Osteoblast (primary cell): ENCODE results near the gene PIP5K1C. TPM values are rescaled to one million over a fixed set of nuclear protein-coding genes. Genes with fewer than 3 reads are reported as not detected.
"Not testable (repeated sequence)": the region's sequence is repeated elsewhere in the genome, so short reads cannot be mapped to it uniquely, and the experiment has no call there.

Source experiments
- DNase-seq: peaks from one replicate; pipeline ENCODE4 v3.0.0; 2011; ENCODE audit warnings: low spot score, mixed read lengths; ENCODE audit not compliant: insufficient read length; ENCODE audit errors: missing footprints
- H2AFZ ChIP-seq: 2 replicates; pipeline ENCODE4 v1.6.0; 2011; ENCODE audit warnings: mild to moderate bottlenecking, low read length
- H3K27ac ChIP-seq: 2 replicates; pipeline ENCODE4 v1.5.1; 2011; ENCODE audit warnings: mild to moderate bottlenecking, low read depth, low read length, moderate library complexity
- H3K27me3 ChIP-seq: 2 replicates; pipeline ENCODE4 v1.6.0; 2012; ENCODE audit warnings: mild to moderate bottlenecking, control low read depth, inconsistent platforms, low read length, moderate library complexity; ENCODE audit not compliant: insufficient read depth
- H3K36me3 ChIP-seq: 2 replicates; pipeline ENCODE4 v1.5.1; 2011; ENCODE audit warnings: mild to moderate bottlenecking, low read length, control low read depth, moderate library complexity; ENCODE audit not compliant: insufficient read depth
- H3K4me1 ChIP-seq: 2 replicates; pipeline ENCODE4 v1.5.1; 2011; ENCODE audit warnings: mild to moderate bottlenecking, low read length, control low read depth, moderate library complexity; ENCODE audit not compliant: insufficient read depth
- H3K4me2 ChIP-seq: 2 replicates; pipeline ENCODE4 v1.6.0; 2011; ENCODE audit warnings: mild to moderate bottlenecking, low read length; ENCODE audit not compliant: insufficient read depth
- H3K4me3 ChIP-seq: fragments of 200-600 bp; sonication (generic); 3 replicates; pipeline ENCODE4 v1.5.1; 2012; ENCODE audit warnings: mild to moderate bottlenecking, low read length, inconsistent platforms; ENCODE audit not compliant: insufficient read depth
- H3K79me2 ChIP-seq: 2 replicates; pipeline ENCODE4 v1.6.0; 2012; ENCODE audit warnings: mild to moderate bottlenecking, low read length, control low read depth, inconsistent platforms; ENCODE audit not compliant: insufficient read depth
- H3K9me3 ChIP-seq: 2 replicates; pipeline ENCODE4 v1.5.1; 2011; ENCODE audit warnings: low read depth, low read length, control low read depth
- H4K20me1 ChIP-seq: 2 replicates; pipeline ENCODE4 v1.6.0; 2012; ENCODE audit warnings: mild to moderate bottlenecking, low read length, control low read depth; ENCODE audit not compliant: insufficient read depth
- total RNA-seq: library from RNA; depleted of rRNA; stranded (reverse); fragments of >200 nt; gene quantifications from 2 replicates; pipeline ENCODE4 v1.2.3, GENCODE V29; 2012
- TF ChIP-seq, protein P1 (sequence below): IDR thresholded peaks from 2 replicates; pipeline ENCODE4 v1.5.1; 2011; ENCODE audit warnings: mild to moderate bottlenecking, low read depth, low read length, moderate library complexity; ENCODE audit errors: extremely low read depth

Gene PIP5K1C
- total RNA-seq, 1 donor, result 30.4 TPM

DNA sequence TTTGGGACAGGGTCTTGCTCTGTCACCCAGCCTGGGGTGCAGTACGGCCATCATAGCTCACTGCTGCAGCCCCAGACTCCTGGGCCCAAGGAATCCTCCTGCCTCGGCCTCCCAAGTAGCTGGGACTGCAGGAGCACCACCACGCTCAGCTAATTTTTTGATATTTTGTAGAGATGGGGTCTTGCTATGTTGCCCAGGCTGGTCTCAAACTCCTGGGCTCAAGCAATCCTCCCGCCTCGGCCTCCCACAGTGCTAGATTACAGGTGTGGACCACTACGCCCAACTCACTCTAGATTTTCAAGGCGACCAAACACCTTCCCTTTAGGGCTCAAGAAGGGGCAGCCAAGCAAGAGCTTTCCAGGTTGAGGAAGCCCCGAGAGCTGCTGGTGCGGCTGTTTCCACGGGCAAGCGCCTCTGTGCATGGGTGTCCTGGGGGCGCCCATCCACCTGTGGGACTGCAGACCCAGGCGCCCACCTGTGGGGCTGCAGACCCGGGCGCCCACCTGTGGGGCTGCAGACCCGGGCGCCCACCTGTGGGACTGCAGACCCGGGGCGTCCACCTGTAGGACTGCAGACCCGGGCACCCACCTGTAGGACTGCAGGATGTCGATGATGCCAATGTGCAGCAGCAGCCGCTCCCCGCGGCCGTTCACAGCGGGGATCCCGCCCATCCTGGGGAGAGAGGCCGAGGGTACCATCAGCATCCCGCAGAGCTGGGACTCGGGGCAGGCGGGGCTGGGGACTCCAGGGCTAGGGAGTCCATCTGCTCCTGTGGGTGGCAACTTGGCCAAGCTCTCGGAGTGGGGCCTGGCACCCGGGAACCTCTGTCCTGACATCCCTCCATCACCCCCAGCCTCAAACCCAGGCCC is 52.0 kb downstream of the PIP5K1C start:
- H3K27me3 ChIP-seq, result no peaks in the 10 kb centered on the region
- H3K79me2 ChIP-seq, result no peaks in the 10 kb centered on the region
- H3K4me3 ChIP-seq, result no peak overlapping the region
- DNase-seq, result no peak
- no peak overlapping the region for H2AFZ ChIP-seq
- no peaks in the 10 kb centered on the region for H3K4me1 ChIP-seq
- no peak overlapping the region for H3K27ac ChIP-seq
- TF ChIP-seq, protein P1, sequence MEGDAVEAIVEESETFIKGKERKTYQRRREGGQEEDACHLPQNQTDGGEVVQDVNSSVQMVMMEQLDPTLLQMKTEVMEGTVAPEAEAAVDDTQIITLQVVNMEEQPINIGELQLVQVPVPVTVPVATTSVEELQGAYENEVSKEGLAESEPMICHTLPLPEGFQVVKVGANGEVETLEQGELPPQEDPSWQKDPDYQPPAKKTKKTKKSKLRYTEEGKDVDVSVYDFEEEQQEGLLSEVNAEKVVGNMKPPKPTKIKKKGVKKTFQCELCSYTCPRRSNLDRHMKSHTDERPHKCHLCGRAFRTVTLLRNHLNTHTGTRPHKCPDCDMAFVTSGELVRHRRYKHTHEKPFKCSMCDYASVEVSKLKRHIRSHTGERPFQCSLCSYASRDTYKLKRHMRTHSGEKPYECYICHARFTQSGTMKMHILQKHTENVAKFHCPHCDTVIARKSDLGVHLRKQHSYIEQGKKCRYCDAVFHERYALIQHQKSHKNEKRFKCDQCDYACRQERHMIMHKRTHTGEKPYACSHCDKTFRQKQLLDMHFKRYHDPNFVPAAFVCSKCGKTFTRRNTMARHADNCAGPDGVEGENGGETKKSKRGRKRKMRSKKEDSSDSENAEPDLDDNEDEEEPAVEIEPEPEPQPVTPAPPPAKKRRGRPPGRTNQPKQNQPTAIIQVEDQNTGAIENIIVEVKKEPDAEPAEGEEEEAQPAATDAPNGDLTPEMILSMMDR, result no peak
- no peaks in the 10 kb centered on the region for H4K20me1 ChIP-seq
- H3K36me3 ChIP-seq, result peaks cover 14% of the 10 kb centered on the region
- H3K9me3 ChIP-seq, result no peaks in the 10 kb centered on the region
- no peak overlapping the region for H3K4me2 ChIP-seq

DNA sequence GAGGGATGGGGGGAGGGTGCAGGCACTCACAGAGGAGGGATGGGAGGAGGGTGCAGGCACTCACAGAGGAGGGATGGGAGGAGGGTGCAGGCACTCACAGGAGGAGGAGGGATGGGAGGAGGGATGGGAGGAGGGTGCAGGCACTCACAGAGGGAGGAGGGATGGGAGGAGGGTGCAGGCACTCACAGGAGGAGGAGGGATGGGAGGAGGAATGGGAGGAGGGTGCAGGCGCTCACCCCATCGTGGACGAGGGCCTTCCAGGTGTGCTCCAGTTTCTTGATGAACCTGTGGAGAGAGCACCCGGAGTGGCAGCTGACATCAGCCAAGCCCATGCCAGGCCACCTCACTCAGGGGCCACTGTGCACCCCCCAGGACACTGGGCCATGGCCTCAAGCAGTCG is 53.2 kb downstream of the PIP5K1C start:
- not testable (repeated sequence) for H3K4me2 ChIP-seq, H3K9me3 ChIP-seq, H3K79me2 ChIP-seq, H3K4me1 ChIP-seq, H3K27me3 ChIP-seq, H3K27ac ChIP-seq, DNase-seq, H3K4me3 ChIP-seq, H4K20me1 ChIP-seq, H2AFZ ChIP-seq
- peaks cover 12% of the 10 kb centered on the region for H3K36me3 ChIP-seq

DNA sequence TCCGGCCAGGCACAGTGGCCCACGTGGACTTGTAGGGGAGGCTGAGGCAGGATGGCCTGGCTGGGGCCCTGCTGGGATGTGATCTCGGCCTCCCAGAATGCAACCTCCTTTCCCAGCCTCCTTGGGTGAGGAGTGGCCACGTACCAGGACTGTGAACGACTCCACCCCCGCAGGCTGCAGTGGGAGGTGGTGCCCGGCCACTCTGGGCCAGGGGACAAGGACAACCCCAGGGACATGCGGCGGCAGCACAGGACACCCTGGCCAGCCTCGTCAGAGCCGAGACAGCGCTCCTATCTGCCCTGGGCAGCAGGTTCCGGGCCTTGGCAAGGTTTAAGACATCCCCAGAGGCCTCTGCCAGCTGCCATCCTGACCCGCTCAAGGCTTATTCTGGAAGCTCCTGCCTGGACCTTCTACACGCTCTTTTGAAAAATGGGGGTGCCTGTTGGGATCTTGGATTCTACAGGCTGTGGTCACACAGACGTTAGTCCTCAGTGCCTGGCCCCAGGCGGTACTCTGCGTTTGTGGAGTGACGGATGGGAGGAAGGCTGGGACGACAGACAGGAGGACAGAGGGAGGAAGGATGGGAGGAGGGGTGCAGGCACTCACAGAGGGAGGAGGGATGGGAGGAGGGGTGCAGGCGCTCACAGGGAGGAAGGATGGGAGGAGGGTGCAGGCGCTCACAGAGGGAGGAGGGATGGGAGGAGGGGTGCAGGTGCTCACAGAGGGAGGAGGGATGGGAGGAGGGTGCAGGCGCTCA is 53.8 kb downstream of the PIP5K1C start:
- Histone ChIP-seq H3K4me1 (no peaks in the 10 kb centered on the region), H3K36me3 (peaks cover 6% of the 10 kb centered on the region), H3K4me2 (no peak overlapping the region), H3K79me2 (no peaks in the 10 kb centered on the region), H3K27me3 (no peaks in the 10 kb centered on the region), H3K27ac (no peak overlapping the region), H3K4me3 (no peak overlapping the region), H2AFZ (no peak overlapping the region), H4K20me1 (no peaks in the 10 kb centered on the region), H3K9me3 (no peaks in the 10 kb centered on the region)
- TF ChIP-seq, protein P1, result no peak
- no peak for DNase-seq

DNA sequence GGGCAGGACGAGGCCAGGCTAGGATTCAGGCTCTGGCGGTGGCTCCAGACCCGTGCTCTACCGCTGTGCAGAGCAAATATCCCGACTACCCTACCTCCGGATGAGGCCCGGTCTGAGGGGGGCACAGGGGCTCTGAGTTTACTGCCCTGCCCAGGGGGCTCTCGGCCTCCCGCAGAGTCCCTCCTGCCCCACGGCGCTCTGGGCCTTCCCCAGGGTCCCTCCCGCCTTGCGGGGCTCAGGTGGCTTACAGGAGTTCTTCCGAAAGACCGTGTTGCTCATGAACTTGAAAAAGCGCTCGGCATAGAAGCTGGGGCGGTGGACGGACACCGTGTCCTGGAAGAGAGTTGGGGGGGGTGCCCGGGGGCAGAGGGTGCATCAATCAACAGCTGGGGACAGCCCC is 54.5 kb downstream of the PIP5K1C start:
- Histone ChIP-seq H3K27ac (no peak overlapping the region), H3K4me1 (no peaks in the 10 kb centered on the region), H4K20me1 (no peaks in the 10 kb centered on the region), H3K79me2 (no peaks in the 10 kb centered on the region), H3K27me3 (no peaks in the 10 kb centered on the region), H3K9me3 (no peaks in the 10 kb centered on the region), H2AFZ (no peak overlapping the region), H3K4me2 (no peak overlapping the region), H3K4me3 (no peak overlapping the region), H3K36me3 (peaks cover 6% of the 10 kb centered on the region)
- DNase-seq, result no peak
- TF ChIP-seq, protein P1, result no peak
